Loucy (cell line): ENCODE results near the gene SH2D4B.

Experiments
- EZH2phosphoT487 ChIP-seq: fragments of 200-600 bp; IDR thresholded peaks from 2 replicates; pipeline ENCODE4 v1.6.1; 2018; ENCODE audit warnings: antibody characterized with exemption, mild to moderate bottlenecking, moderate library complexity, borderline replicate concordance
- TF ChIP-seq, protein P1 (sequence below): fragments of 200-600 bp; sonication (generic); conservative IDR thresholded peaks from 2 replicates; pipeline ENCODE4 v1.5.1; 2014; ENCODE audit warnings: mild to moderate bottlenecking, antibody characterized with exemption, low read length

DNA sequence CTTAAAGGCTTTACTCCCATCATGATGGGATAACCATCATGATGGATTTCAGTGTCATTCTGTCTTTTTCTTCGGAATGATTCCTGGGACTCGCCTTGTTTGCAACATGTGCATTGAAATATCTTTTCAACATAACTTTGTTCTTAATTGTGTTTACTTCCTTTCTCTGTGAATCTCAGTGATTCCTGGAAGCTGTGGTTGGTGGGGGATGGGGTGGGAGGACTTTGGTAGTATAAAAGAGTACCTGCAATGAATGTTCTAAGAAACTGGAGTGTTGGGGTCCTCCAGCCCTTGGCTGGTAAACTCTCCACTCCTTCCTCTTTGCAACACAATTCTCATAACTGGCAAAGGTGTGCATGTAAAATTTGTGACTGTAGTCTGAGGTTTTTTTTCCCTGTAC, 11.5 kb upstream of the SH2D4B start:
- TF ChIP-seq, protein P1, sequence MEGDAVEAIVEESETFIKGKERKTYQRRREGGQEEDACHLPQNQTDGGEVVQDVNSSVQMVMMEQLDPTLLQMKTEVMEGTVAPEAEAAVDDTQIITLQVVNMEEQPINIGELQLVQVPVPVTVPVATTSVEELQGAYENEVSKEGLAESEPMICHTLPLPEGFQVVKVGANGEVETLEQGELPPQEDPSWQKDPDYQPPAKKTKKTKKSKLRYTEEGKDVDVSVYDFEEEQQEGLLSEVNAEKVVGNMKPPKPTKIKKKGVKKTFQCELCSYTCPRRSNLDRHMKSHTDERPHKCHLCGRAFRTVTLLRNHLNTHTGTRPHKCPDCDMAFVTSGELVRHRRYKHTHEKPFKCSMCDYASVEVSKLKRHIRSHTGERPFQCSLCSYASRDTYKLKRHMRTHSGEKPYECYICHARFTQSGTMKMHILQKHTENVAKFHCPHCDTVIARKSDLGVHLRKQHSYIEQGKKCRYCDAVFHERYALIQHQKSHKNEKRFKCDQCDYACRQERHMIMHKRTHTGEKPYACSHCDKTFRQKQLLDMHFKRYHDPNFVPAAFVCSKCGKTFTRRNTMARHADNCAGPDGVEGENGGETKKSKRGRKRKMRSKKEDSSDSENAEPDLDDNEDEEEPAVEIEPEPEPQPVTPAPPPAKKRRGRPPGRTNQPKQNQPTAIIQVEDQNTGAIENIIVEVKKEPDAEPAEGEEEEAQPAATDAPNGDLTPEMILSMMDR = no peak
- no peak for TF ChIP-seq EZH2phosphoT487
